CD4-positive, alpha-beta T cell (primary cell): ENCODE results near the gene NUDT21. TPM values are rescaled to one million over a fixed set of nuclear protein-coding genes. Genes with fewer than 3 reads are reported as not detected.

Source experiments
- ATAC-seq: fragments of 200-7000 bp; cut with Tn5 transposase; one replicate; pipeline ENCODE4 v1.10.0; 2022; ENCODE audit warnings: mild to moderate bottlenecking; ENCODE audit not compliant: poor library complexity
- CTCF ChIA-PET: fragments of 350-600 bp; sonication (Branson Sonifier 250); formaldehyde crosslinking; loops from one replicate; lab custom pipeline; 2021; ENCODE audit warnings: antibody characterized with exemption, inconsistent platforms; lab: Charles Lee
- POLR2A ChIA-PET: fragments of 350-600 bp; sonication (Branson Sonifier 250); formaldehyde crosslinking; loops from one replicate; lab custom pipeline; 2021; ENCODE audit warnings: antibody characterized with exemption, inconsistent platforms; lab: Charles Lee
- DNase-seq, 14 experiments: peaks; one replicate each; pipeline ENCODE4 v3.0.0-alpha.2; 2013 to 2020; ENCODE audit warnings: mixed read lengths in 2 of 14
- H3K27ac ChIP-seq, 2 donors: one replicate each; pipeline versions ENCODE4 v1.5.1 to v1.7.0; 2013; ENCODE audit warnings: low read length in 2 of 2, low read depth in 1 of 2, mild to moderate bottlenecking in 1 of 2
- H3K27me3 ChIP-seq, 2 experiments: 1 replicate in 1 of 2; 2 replicates in 1 of 2; pipeline versions ENCODE4 v1.6.1 to v1.7.0; 2013; ENCODE audit warnings: low read length in 2 of 2, control low read depth in 1 of 2, mild to moderate bottlenecking in 1 of 2, moderate library complexity in 1 of 2; ENCODE audit not compliant: insufficient read depth in 2 of 2, control insufficient read depth in 1 of 2
- H3K36me3 ChIP-seq: one replicate; pipeline ENCODE4 v1.6.1; 2013; ENCODE audit warnings: low read length, control low read depth; ENCODE audit not compliant: insufficient read depth
- H3K4me1 ChIP-seq: one replicate; pipeline ENCODE4 v1.6.1; 2013; ENCODE audit warnings: low read length, control low read depth; ENCODE audit not compliant: insufficient read depth
- H3K4me3 ChIP-seq: one replicate; pipeline ENCODE4 v1.5.1; 2013; ENCODE audit warnings: mild to moderate bottlenecking, low read length, moderate library complexity
- H3K9me3 ChIP-seq, 2 experiments: 1 replicate in 1 of 2; 2 replicates in 1 of 2; pipeline versions ENCODE4 v1.6.1 to v1.7.0; 2013; ENCODE audit warnings: low read length in 2 of 2, mild to moderate bottlenecking in 2 of 2, control low read depth in 1 of 2, moderate library complexity in 1 of 2; ENCODE audit not compliant: control insufficient read depth in 1 of 2, insufficient read depth in 1 of 2
- H3K27ac Mint-ChIP-seq: one replicate; pipeline ENCODE4 v1.8.0; 2020; ENCODE audit warnings: mixed read lengths
- H3K27me3 Mint-ChIP-seq: one replicate; pipeline ENCODE4 v1.8.0; 2021; ENCODE audit warnings: mixed read lengths
- H3K36me3 Mint-ChIP-seq: one replicate; pipeline ENCODE4 v1.8.0; 2021; ENCODE audit warnings: low read depth, mixed read lengths
- H3K4me1 Mint-ChIP-seq: one replicate; pipeline ENCODE4 v1.8.0; 2021; ENCODE audit warnings: low read depth, mixed read lengths
- H3K4me3 Mint-ChIP-seq: one replicate; pipeline ENCODE4 v1.8.0; 2020; ENCODE audit warnings: mild to moderate bottlenecking, mixed read lengths
- H3K9me3 Mint-ChIP-seq: one replicate; pipeline ENCODE4 v1.8.0; 2020; ENCODE audit warnings: mixed read lengths
- intact Hi-C, 2 experiments: fragments of 100-400 bp; cut with DNase I in 1 of 2; cut with micrococcal nuclease in 1 of 2; formaldehyde crosslinking; loops; one replicate each; pipeline versions ENCODE4 v1.15.1 to v1.9.0; 2023 to 2025; cut with DNase I, micrococcal nuclease
- total RNA-seq, 174 experiments: library from RNA in 2 of 174; stranded (reverse) in 2 of 174; gene quantifications; one replicate each; pipeline ENCODE4 v1.2.3 and lab custom pipeline; 2021 to 2026
- TF ChIP-seq, protein P1 (sequence below): fragments of 200-600 bp; IDR thresholded peaks from one replicate; pipeline ENCODE4 v1.8.0; 2022; ENCODE audit warnings: antibody characterized with exemption, mild to moderate bottlenecking

Gene NUDT21
- total RNA-seq, 2 experiments from 2014 or later = 89.6 to 96.6 TPM

DNA sequence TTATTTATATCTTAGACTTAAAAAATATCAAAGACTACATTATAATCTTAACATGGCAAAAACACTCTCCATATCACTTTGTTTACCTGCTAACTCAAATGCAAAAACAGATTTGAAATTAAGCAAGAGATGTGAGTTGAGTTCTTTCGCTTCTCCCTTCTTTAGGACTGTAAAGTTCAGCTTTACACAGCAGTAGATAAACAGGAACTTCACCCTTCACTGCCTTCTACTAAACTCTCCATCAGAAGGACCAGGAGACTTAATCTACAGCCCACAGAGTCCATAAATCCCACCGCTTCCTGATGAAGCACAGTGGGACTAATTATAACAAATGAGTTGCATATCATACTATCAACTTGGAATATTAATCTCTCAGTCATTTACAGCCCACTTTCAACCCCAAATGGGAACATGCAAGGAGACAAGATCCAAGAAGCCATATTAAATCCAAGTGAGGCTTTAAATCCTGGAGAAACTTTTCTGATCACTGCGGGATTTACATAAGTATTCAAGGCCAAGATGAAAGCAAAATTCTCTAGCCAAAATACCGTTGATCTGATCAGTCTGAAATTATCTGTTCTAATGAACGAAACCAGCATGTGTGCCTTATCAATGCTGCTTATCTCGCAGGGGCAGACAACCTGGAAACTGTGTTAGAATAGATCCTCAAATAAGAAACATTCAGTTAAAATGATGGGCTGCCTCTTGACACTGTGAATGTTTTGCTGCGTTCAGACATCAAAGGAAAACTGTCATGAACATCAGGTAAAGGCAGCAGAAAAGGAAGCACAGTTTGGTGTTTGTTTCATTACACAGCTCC lies 27.3 kb downstream of the NUDT21 start:
- Mint-ChIP-seq H3K36me3 (peaks cover 9% of the 10 kb centered on the region), H3K9me3 (no peaks in the 10 kb centered on the region), H3K27me3 (no peaks in the 10 kb centered on the region), H3K27ac (peak overlapping the region; percentile 85), H3K4me1 (peaks cover 48% of the 10 kb centered on the region), H3K4me3 (peak overlapping the region; percentile 98)
- ChIA-PET CTCF (no interaction called here), POLR2A (interaction anchor here (0.6 to 1.4 kb wide), 4 partner anchors 25 to 158 kb away, joined by 3 to 11 read pairs (median 3); partner anchors contain the start of genes NUDT21 and OGFOD1)
- Histone ChIP-seq H3K27ac (no peak overlapping the region), H3K4me1 (peaks cover 21% of the 10 kb centered on the region), H3K4me3 (peak overlapping the region; percentile 66), H3K9me3 (no peaks in the 10 kb centered on the region), H3K36me3 (no peaks in the 10 kb centered on the region), H3K27me3 (no peaks in the 10 kb centered on the region)
- ATAC-seq (no peak), DNase-seq (peak in 3 of 14 experiments; percentile 21 to 47 (median 46))
- TF ChIP-seq, protein P1, sequence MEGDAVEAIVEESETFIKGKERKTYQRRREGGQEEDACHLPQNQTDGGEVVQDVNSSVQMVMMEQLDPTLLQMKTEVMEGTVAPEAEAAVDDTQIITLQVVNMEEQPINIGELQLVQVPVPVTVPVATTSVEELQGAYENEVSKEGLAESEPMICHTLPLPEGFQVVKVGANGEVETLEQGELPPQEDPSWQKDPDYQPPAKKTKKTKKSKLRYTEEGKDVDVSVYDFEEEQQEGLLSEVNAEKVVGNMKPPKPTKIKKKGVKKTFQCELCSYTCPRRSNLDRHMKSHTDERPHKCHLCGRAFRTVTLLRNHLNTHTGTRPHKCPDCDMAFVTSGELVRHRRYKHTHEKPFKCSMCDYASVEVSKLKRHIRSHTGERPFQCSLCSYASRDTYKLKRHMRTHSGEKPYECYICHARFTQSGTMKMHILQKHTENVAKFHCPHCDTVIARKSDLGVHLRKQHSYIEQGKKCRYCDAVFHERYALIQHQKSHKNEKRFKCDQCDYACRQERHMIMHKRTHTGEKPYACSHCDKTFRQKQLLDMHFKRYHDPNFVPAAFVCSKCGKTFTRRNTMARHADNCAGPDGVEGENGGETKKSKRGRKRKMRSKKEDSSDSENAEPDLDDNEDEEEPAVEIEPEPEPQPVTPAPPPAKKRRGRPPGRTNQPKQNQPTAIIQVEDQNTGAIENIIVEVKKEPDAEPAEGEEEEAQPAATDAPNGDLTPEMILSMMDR = no peak
- intact Hi-C loops = loop anchor here in 1 of 2 experiments (10.0 kb wide), 2 partner anchors 229 to 281 kb away; partner anchors contain the start of gene GNAO1

DNA sequence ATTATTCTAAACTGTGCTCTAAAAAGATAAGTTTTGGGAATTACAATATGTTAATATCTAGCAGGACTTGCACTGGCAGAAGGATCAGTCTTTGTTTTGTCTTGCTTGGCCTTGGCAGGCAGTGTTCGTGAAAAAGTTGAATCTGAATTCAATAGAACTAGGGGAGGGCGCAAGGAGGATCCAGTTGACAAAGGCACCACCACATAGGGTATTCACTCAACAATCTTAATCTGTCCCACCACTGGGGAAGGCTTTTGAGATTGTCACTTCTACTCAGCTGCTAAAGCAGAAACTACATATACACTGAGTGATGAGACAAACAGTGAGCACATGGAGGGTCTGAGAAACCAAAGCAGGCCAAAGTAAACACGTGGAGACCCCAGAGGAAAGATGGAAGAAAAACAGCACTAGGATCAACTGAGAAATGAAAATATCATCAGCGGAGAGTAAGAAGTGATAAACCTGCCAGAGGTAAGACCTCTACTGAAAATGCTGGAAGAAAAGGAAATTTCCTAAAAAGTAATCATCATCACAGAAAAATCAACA lies 28.2 kb downstream of the NUDT21 start:
- H3K27ac Mint-ChIP-seq = no peak overlapping the region
- peaks cover 21% of the 10 kb centered on the region for H3K4me1 ChIP-seq
- no peaks in the 10 kb centered on the region for H3K27me3 ChIP-seq
- intact Hi-C loops = loop anchor here in 1 of 2 experiments (10.0 kb wide), 2 partner anchors 228 to 282 kb away; partner anchors contain the start of gene GNAO1
- DNase-seq = no peak
- H3K27ac ChIP-seq = no peak overlapping the region
- H3K4me3 Mint-ChIP-seq = peak overlapping the region; percentile 77
- no peaks in the 10 kb centered on the region for H3K36me3 ChIP-seq
- peaks cover 9% of the 10 kb centered on the region for H3K36me3 Mint-ChIP-seq
- CTCF ChIA-PET = no interaction called here
- TF ChIP-seq, protein P1 = no peak
- H3K9me3 ChIP-seq = no peaks in the 10 kb centered on the region
- POLR2A ChIA-PET = interaction anchor here (0.6 to 0.9 kb wide), 3 partner anchors 26 to 157 kb away, joined by 3 read pairs; partner anchors contain the start of genes NUDT21 and OGFOD1
- no peaks in the 10 kb centered on the region for H3K27me3 Mint-ChIP-seq
- no peak for ATAC-seq
- H3K4me3 ChIP-seq = no peak overlapping the region
- H3K9me3 Mint-ChIP-seq = no peaks in the 10 kb centered on the region
- H3K4me1 Mint-ChIP-seq = peaks cover 51% of the 10 kb centered on the region

DNA sequence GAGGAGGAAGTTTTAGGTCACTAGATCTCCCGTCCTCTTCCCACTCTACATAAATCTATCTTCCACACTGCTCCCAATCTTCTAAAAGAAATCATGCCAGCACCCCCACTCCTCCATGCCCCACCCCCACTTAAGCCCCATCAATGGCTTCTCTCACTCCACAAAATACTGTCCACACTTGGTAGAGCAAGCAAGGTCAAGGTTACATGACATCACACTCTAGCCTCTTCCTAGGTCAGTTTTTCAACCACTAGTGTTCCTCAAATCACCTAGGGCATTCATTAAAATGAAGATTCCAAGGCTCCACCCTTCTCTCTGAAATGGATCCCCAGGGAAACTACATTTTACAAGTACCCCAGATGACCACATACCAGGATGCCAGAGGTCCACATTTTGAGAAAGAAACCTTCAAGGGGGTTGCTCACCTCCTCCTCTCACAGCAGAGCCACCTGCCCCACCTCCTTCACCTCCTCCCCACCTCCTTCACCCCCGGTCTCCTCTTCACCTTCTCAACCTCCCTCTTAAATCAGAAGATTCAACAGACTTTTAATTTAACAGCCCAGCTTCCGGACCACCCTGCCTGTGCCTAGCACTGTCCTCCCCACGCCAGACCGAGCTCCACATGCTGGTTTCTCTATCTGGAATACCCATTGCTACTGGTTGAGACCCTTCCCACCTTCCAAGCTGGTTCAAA lies 29.0 kb downstream of the NUDT21 start:
- no peak overlapping the region for H3K4me3 ChIP-seq
- CTCF ChIA-PET = no interaction called here
- H3K27me3 Mint-ChIP-seq = no peaks in the 10 kb centered on the region
- intact Hi-C loops = loop anchor here in 1 of 2 experiments (10.0 kb wide), 2 partner anchors 227 to 283 kb away; partner anchors contain the start of gene GNAO1
- no peaks in the 10 kb centered on the region for H3K9me3 ChIP-seq
- no peak for DNase-seq
- H3K27ac ChIP-seq = no peak overlapping the region
- no peak for ATAC-seq
- H3K4me3 Mint-ChIP-seq = peak overlapping the region; percentile 54
- no peaks in the 10 kb centered on the region for H3K27me3 ChIP-seq
- no peaks in the 10 kb centered on the region for H3K36me3 ChIP-seq
- H3K4me1 Mint-ChIP-seq = peaks cover 51% of the 10 kb centered on the region
- H3K9me3 Mint-ChIP-seq = no peaks in the 10 kb centered on the region
- peaks cover 21% of the 10 kb centered on the region for H3K4me1 ChIP-seq
- POLR2A ChIA-PET = no interaction called here
- no peak overlapping the region for H3K27ac Mint-ChIP-seq
- peaks cover 9% of the 10 kb centered on the region for H3K36me3 Mint-ChIP-seq
- TF ChIP-seq, protein P1 = no peak
